GM10266 (cell line): Measurements from ENCODE around the gene LSAMP.
"Not testable (repeated sequence)": the region's sequence is repeated elsewhere in the genome, so short reads cannot be mapped to it uniquely, and the experiment has no call there.

Source experiments
- DNase-seq: peaks from one replicate; pipeline ENCODE4 v3.0.0; 2012; ENCODE audit errors: extremely low spot score
- CTCF ChIP-seq: IDR thresholded peaks from 2 replicates; pipeline ENCODE4 v1.5.1; 2012; ENCODE audit warnings: mild to moderate bottlenecking, low read depth; ENCODE audit not compliant: control insufficient read depth, insufficient read depth; ENCODE audit errors: missing control alignments

The LSAMP gene

DNA sequence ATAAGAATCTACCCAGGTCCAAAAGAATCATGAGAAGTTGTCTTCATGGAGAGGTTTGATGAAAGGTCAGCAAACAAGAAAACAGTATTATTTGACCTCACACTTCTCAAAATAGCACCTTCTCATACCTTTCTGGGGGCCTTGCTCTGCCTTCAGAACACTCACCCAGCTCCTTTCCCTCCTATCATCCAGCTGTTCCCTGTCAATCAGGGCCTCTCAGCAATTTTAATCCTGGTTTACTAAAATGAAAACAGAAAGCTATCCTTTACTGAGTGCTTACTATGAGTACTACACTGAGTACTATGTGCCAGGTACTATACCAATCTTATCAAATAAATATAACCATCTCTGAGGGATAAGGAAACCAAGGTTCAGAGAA, 683.4 kb downstream of the LSAMP start:
- TF ChIP-seq CTCF, result no peak
- no peak for DNase-seq

- DNase-seq, result no peak
- no peak for TF ChIP-seq CTCF
Observed at GRCh38 chr3:115760716-115761115, 684.6 kb downstream of the LSAMP start.

DNA sequence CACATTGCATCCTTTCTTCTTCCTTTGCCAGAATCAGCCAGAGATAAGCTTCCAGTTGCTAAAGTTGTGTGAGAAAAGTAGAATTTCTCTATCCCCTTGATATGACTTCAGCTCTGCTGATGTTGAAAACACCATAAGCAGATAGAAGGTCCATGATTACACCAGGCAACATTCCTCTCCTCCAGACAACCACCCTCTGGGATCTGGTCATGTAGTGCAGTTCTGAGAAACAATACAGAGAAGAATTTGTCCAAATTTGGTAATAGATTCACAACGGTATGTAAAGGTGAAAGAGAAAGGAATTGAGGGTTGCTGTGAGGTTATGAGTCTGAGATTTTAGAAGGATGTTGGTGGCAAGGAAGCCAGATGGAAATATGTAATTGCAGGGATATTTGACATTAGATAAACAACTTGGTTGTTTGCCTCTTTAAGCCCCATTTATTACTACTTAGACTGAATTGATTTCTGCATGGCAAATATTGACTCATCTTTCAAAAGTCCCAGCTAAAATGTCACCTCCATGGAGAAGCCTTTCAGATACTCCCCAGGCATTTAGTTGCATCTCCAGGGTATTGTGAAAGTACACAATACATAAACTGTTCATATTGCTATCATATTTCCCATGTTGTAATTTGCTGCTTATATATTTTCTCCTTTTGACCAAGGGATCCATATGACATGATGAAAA, 687.1 kb downstream of the LSAMP start:
- no peak for DNase-seq
- no peak for TF ChIP-seq CTCF

GRCh38 chr3:115752978-115753377, 692.3 kb downstream of the LSAMP start:
- not testable (repeated sequence) for DNase-seq
